ENCODE data around the gene FYB1. TPM values are rescaled to one million over a fixed set of nuclear protein-coding genes. Genes with fewer than 3 reads are reported as not detected.

Gene FYB1
- total and polyA plus RNA-seq, 2 experiments from 2014 or later = not detected

DNA sequence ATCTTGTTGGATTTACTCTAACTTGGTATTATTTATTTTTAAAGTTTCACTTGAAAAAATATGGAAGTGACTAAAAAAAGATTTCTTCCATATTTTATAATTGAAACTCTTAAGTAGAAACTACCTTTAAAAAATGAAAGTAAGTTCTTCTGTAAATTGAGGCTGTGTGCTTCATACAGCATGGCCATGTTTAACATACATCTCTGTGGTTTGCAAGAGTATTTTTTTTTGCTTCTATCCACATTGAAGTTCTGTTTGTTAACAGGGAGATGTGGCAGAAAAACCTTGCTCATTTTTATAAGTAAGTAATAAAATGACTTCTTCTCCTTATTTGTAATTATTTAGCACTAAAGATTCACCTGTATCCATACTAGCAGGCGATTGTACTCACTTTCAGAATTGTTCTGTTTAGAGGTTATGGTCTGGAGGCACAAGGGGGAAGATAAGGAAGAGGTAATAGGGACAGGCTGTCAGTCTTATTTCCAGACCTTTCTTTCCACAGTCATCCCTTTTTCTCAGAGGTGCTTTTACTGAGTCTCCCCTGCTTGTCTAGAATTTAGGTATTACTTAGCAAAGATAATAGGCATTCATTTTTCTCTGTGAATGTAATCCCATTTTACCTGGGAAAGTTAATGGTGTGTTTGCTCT is 16.0 kb downstream of the FYB1 start:
- ATAC-seq (no peak), DNase-seq (ENCODE audit: low spot score) (no peak)
- no peak overlapping the region for H3K27ac Mint-ChIP-seq
- peaks cover 11% of the 10 kb centered on the region; the same call in 2 of the 3 replicates for H3K4me1 Mint-ChIP-seq
- Histone ChIP-seq H3K79me2 (replicated peaks; ENCODE audit: insufficient read depth) (no peaks in the 10 kb centered on the region), H4K20me1 (replicated peaks; ENCODE audit: insufficient read depth) (no peaks in the 10 kb centered on the region), H3K4me3 (no peak overlapping the region), H3K9me2 (ENCODE audit: insufficient read depth) (no peaks in the 10 kb centered on the region; the same call in 1 of the 2 replicates), H3K36me3 (ENCODE audit: insufficient read depth) (no peaks in the 10 kb centered on the region), H3K27ac (ENCODE audit: low read depth) (no peak overlapping the region), H3K4me1 (ENCODE audit: insufficient read depth) (peaks cover 8% of the 10 kb centered on the region; the same call in 1 of the 2 replicates), H3K27me3 (ENCODE audit: insufficient read depth) (no peaks in the 10 kb centered on the region), H3F3A (replicated peaks; ENCODE audit: low read depth) (no peaks in the 10 kb centered on the region), H2AFZ (no peak overlapping the region), H3K4me2 (no peak overlapping the region)
- no peak overlapping the region for H3K4me3 Mint-ChIP-seq
- H3K36me3 Mint-ChIP-seq (ENCODE audit: low read depth) = no peaks in the 10 kb centered on the region
- H3K9me3 Mint-ChIP-seq = no peaks in the 10 kb centered on the region
- TF ChIP-seq ZNF331 (CRISPR knock-in tag; IDR thresholded peaks at IDR 0.05; ENCODE audit: low read depth) = no peak
- TF ChIP-seq JUNB (IDR thresholded peaks at IDR 0.05; ENCODE audit: unreplicated experiment) = no peak
- no peak for TF ChIP-seq EZH2 (IDR thresholded peaks at IDR 0.05; ENCODE audit: low read depth, unreplicated experiment)
- TF ChIP-seq, protein P1, sequence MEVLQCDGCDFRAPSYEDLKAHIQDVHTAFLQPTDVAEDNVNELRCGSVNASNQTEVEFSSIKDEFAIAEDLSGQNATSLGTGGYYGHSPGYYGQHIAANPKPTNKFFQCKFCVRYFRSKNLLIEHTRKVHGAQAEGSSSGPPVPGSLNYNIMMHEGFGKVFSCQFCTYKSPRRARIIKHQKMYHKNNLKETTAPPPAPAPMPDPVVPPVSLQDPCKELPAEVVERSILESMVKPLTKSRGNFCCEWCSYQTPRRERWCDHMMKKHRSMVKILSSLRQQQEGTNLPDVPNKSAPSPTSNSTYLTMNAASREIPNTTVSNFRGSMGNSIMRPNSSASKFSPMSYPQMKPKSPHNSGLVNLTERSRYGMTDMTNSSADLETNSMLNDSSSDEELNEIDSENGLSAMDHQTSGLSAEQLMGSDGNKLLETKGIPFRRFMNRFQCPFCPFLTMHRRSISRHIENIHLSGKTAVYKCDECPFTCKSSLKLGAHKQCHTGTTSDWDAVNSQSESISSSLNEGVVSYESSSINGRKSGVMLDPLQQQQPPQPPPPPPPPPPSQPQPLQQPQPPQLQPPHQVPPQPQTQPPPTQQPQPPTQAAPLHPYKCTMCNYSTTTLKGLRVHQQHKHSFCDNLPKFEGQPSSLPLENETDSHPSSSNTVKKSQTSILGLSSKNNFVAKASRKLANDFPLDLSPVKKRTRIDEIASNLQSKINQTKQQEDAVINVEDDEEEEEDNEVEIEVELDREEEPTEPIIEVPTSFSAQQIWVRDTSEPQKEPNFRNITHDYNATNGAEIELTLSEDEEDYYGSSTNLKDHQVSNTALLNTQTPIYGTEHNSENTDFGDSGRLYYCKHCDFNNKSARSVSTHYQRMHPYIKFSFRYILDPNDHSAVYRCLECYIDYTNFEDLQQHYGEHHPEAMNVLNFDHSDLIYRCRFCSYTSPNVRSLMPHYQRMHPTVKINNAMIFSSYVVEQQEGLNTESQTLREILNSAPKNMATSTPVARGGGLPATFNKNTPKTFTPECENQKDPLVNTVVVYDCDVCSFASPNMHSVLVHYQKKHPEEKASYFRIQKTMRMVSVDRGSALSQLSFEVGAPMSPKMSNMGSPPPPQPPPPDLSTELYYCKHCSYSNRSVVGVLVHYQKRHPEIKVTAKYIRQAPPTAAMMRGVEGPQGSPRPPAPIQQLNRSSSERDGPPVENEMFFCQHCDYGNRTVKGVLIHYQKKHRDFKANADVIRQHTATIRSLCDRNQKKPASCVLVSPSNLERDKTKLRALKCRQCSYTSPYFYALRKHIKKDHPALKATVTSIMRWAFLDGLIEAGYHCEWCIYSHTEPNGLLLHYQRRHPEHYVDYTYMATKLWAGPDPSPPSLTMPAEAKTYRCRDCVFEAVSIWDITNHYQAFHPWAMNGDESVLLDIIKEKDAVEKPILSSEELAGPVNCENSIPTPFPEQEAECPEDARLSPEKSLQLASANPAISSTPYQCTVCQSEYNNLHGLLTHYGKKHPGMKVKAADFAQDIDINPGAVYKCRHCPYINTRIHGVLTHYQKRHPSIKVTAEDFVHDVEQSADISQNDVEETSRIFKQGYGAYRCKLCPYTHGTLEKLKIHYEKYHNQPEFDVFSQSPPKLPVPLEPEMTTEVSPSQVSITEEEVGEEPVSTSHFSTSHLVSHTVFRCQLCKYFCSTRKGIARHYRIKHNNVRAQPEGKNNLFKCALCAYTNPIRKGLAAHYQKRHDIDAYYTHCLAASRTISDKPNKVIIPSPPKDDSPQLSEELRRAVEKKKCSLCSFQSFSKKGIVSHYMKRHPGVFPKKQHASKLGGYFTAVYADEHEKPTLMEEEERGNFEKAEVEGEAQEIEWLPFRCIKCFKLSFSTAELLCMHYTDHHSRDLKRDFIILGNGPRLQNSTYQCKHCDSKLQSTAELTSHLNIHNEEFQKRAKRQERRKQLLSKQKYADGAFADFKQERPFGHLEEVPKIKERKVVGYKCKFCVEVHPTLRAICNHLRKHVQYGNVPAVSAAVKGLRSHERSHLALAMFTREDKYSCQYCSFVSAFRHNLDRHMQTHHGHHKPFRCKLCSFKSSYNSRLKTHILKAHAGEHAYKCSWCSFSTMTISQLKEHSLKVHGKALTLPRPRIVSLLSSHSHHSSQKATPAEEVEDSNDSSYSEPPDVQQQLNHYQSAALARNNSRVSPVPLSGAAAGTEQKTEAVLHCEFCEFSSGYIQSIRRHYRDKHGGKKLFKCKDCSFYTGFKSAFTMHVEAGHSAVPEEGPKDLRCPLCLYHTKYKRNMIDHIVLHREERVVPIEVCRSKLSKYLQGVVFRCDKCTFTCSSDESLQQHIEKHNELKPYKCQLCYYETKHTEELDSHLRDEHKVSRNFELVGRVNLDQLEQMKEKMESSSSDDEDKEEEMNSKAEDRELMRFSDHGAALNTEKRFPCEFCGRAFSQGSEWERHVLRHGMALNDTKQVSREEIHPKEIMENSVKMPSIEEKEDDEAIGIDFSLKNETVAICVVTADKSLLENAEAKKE (CRISPR knock-in tag; IDR thresholded peaks at IDR 0.05) = no peak
- TF ChIP-seq NANOG (IDR thresholded peaks at IDR 0.05; ENCODE audit: borderline replicate concordance) = no peak
- no peak for TF ChIP-seq POLR2AphosphoS5 (IDR thresholded peaks at IDR 0.05; ENCODE audit: low read depth)
- TF ChIP-seq, protein P2, sequence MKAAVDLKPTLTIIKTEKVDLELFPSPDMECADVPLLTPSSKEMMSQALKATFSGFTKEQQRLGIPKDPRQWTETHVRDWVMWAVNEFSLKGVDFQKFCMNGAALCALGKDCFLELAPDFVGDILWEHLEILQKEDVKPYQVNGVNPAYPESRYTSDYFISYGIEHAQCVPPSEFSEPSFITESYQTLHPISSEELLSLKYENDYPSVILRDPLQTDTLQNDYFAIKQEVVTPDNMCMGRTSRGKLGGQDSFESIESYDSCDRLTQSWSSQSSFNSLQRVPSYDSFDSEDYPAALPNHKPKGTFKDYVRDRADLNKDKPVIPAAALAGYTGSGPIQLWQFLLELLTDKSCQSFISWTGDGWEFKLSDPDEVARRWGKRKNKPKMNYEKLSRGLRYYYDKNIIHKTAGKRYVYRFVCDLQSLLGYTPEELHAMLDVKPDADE (IDR thresholded peaks at IDR 0.05) = no peak
- TF ChIP-seq EZH2phosphoT487 (IDR thresholded peaks at IDR 0.05; ENCODE audit: unreplicated experiment) = no peak
- TF ChIP-seq ZNF114 (CRISPR knock-in tag; IDR thresholded peaks at IDR 0.05) = no peak
- TF ChIP-seq, protein P3, sequence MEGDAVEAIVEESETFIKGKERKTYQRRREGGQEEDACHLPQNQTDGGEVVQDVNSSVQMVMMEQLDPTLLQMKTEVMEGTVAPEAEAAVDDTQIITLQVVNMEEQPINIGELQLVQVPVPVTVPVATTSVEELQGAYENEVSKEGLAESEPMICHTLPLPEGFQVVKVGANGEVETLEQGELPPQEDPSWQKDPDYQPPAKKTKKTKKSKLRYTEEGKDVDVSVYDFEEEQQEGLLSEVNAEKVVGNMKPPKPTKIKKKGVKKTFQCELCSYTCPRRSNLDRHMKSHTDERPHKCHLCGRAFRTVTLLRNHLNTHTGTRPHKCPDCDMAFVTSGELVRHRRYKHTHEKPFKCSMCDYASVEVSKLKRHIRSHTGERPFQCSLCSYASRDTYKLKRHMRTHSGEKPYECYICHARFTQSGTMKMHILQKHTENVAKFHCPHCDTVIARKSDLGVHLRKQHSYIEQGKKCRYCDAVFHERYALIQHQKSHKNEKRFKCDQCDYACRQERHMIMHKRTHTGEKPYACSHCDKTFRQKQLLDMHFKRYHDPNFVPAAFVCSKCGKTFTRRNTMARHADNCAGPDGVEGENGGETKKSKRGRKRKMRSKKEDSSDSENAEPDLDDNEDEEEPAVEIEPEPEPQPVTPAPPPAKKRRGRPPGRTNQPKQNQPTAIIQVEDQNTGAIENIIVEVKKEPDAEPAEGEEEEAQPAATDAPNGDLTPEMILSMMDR (conservative IDR thresholded peaks at IDR 0.05; ENCODE audit: low read depth in 2 of 2) = no peak
- TF ChIP-seq, protein P4, sequence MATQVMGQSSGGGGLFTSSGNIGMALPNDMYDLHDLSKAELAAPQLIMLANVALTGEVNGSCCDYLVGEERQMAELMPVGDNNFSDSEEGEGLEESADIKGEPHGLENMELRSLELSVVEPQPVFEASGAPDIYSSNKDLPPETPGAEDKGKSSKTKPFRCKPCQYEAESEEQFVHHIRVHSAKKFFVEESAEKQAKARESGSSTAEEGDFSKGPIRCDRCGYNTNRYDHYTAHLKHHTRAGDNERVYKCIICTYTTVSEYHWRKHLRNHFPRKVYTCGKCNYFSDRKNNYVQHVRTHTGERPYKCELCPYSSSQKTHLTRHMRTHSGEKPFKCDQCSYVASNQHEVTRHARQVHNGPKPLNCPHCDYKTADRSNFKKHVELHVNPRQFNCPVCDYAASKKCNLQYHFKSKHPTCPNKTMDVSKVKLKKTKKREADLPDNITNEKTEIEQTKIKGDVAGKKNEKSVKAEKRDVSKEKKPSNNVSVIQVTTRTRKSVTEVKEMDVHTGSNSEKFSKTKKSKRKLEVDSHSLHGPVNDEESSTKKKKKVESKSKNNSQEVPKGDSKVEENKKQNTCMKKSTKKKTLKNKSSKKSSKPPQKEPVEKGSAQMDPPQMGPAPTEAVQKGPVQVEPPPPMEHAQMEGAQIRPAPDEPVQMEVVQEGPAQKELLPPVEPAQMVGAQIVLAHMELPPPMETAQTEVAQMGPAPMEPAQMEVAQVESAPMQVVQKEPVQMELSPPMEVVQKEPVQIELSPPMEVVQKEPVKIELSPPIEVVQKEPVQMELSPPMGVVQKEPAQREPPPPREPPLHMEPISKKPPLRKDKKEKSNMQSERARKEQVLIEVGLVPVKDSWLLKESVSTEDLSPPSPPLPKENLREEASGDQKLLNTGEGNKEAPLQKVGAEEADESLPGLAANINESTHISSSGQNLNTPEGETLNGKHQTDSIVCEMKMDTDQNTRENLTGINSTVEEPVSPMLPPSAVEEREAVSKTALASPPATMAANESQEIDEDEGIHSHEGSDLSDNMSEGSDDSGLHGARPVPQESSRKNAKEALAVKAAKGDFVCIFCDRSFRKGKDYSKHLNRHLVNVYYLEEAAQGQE (IDR thresholded peaks at IDR 0.05; ENCODE audit: unreplicated experiment) = no peak
- no peak for TF ChIP-seq CREB1 (CRISPR knock-in tag; IDR thresholded peaks at IDR 0.05; ENCODE audit: low read depth)
- TF ChIP-seq STAT1 (IDR thresholded peaks at IDR 0.05; ENCODE audit: unreplicated experiment) = no peak
- H3K27me3 Mint-ChIP-seq (ENCODE audit: insufficient read depth, low read depth, poor library complexity) = no peaks in the 10 kb centered on the region

Data from GM23338 (cell line).